Measurements from ENCODE around the gene MBNL1.

GRCh38 chr3:152283492-152284381, 15.0 kb downstream of the MBNL1 start:
- TF ChIP-seq, protein P1, sequence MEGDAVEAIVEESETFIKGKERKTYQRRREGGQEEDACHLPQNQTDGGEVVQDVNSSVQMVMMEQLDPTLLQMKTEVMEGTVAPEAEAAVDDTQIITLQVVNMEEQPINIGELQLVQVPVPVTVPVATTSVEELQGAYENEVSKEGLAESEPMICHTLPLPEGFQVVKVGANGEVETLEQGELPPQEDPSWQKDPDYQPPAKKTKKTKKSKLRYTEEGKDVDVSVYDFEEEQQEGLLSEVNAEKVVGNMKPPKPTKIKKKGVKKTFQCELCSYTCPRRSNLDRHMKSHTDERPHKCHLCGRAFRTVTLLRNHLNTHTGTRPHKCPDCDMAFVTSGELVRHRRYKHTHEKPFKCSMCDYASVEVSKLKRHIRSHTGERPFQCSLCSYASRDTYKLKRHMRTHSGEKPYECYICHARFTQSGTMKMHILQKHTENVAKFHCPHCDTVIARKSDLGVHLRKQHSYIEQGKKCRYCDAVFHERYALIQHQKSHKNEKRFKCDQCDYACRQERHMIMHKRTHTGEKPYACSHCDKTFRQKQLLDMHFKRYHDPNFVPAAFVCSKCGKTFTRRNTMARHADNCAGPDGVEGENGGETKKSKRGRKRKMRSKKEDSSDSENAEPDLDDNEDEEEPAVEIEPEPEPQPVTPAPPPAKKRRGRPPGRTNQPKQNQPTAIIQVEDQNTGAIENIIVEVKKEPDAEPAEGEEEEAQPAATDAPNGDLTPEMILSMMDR (IDR thresholded peaks at IDR 0.05; ENCODE audit: low read depth, low read length, poor library complexity, severe bottlenecking), result no peak
- no peak for TF ChIP-seq EZH2phosphoT487 (IDR thresholded peaks at IDR 0.05; ENCODE audit: borderline replicate concordance, low read length)
